HG03159 (cell line): Measurements from ENCODE around the gene FCRL5.
"Not testable (repeated sequence)": the region's sequence is repeated elsewhere in the genome, so short reads cannot be mapped to it uniquely, and the experiment has no call there.

ENCODE experiments used
- ATAC-seq: cut with Tn5 transposase; IDR thresholded peaks from one replicate; pipeline ENCODE4 v1.9.1; 2021; ENCODE audit warnings: mild to moderate bottlenecking, moderate library complexity; ENCODE audit not compliant: unreplicated experiment

The FCRL5 gene

DNA sequence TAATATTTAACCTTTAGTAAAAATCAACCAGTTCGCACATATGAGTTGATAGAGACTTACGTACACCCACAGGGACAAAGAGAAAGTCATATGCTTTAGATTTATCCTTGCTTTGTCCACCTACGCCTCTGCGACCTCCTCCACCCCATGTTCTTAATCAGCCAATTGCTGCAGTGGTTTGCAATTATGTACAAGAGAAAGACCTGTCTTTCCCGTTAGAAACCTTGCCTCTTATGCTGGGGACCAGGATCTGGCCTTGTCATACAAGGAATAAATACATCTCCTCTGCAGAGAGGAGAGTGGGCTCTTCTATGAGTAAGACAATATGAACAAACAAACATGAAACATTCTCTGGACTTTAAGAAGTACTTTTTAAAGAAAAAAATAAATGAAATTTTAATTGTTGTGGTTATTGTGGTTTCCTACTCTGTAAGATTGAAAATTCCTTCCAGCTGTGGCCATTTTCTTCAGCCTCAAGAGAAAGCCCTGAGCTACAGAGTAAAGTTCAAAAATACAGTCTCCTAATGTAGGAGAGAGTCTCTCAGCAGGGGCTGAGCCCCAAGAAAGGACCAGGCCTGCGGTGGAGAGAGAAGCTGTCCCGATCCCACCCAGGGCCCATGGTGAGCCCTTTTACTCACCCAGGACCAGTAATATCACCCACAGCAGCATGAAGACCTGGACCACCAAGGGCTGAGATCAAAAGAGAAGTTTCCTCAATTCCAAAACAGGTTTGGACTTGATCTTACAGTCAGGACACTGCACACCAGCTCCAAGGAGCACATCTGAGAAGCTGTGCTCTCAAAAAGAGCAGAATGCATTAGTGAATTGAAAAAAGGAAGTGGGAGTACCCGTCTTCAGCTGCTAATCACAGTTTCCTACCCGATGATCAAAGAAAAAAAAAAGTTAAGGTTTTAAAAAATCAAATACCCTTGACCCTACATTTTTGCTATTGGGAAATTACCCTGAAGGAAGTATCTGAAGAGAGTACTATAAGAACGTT, at the start of gene FCRL5:
FCRL5 (minus strand) TSS at position 822 of the 1,000 bp plus-strand sequence; CDS start at position 669, 153 bp downstream.
- ATAC-seq = peak; percentile 68

DNA sequence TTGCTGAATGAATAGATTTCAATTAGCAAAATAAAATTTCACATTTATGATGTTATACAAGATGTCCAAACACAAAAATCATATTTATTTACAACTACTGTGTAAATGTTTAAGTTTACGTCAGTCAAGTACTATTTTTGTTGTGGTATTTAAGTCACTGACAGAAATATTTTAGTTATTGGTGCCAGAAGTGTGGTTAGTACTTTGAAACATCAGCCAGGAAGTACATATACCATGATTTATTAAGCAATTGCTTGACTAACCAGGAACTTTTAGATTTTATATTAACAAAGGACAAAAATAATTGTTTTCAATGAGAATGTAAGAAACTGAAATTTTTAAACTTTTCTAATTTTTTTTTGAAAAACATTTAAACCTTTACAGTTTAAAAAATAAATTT, 47.9 kb upstream of the FCRL5 start:
- no peak for ATAC-seq

DNA sequence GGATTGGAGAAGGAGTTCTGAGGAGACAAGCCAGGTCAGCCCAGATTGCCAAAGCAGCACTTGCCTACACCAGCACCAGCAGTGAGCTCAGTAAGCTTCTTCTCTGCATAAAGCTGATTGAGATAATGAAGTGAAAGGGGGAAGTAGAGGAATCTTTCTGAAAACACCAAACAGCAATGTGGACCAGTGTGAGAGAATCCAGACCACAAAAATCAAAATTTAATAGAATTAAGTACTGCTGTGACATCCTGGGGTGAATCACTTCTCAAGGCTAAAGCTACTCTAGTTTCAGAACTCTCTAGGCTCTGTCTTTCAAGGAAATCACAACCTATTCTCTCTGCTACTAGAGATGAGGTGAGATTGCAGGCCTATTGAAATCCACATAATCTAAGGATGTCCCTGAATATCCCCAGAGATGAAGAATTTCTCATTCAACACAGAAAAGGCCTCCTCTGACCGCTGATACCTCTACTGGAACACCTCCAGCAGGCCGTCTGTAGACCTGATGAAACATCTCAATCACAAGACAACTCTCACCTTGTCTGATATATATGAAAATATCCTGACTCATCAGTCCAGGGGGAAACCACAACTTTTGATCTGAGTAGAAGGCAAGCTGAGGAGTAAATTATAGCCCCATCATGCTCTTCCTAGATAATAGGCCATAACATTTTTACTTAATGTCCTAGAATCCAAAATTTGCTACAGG, 45.8 kb upstream of the FCRL5 start, which contains the start of gene FCRL4:
FCRL4 (minus strand) TSS at position 127 of the 709 bp plus-strand sequence. CDS start 141 bp downstream, outside the sequence.
- peak; percentile 71 for ATAC-seq

DNA sequence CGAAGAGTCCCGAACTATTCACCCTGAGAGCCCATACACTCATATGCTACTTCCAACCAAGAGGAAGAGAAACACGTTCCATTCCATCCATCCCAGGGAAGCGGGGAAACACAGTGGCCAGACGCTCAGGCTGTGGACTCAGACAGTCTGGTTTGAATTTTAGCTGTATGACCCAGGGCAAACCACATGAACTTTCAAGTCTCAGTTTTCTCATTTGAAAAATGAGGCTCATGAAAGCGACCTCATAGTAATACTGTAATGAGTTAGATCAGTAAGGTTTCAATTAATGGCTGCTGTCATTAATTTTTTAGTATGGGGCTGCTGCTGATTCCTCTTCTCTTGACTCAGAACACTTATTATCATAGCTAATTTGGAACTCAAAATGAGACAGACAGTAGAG, 44.1 kb upstream of the FCRL5 start:
- ATAC-seq = no peak

DNA sequence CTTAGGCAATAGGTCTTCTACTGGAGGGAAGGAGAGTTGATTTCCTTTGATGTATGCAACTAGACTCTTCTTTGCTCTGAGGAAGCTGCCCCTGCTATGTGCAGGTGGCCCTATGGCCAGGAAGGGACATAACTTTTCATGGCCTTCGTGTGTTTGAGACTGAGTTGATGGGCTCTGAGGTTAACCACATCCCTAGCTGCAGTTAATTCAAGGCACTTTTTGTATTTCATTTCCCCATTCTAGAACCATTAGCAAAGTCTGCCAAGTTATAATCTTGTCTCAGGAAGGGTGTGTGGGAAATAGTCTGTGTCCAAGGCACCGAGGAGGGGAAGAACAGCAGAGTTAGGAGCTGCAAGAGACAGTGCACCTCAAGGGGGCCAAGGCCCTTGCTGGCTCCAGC, 43.0 kb upstream of the FCRL5 start:
- ATAC-seq = peak; percentile 65

DNA sequence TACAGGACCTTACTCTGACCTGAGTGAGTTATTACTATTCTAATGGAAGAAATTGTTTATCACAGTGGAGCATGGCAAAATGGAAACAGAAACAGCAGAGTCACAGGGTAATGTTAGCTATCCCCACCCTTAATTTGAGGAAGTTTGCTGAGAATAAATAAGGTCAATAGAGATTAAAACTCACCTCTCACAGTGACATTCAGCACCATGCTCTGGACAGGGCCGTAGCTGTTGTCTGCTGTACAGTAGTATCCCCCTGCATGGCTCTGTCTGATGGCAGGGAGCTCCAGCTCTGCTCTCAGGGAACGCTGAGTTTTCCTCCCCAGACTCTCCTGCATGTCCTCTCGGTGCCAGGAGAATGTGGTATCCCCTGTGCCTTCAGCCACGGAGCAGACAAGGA, 33.7 kb upstream of the FCRL5 start:
- ATAC-seq = no peak

DNA sequence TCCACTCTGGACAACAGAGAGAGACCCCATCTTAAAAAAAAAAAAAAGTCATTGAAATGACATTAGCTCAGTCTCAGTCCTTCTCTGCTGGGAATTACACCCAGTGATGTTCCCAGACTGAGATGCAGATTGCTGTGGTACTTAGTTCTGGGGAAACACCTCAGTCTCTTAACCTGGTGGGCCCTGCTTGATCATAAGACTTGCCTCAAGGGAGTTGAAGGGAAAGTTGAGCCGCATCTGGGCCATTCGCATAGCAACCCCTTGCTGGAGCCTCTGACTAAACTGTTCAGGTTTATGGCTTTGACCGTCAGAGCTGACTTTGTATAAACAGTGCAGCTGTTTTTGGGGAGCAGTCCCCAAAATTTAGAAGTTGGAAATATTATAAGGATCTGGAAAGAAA, 32.2 kb upstream of the FCRL5 start:
- no peak for ATAC-seq

DNA sequence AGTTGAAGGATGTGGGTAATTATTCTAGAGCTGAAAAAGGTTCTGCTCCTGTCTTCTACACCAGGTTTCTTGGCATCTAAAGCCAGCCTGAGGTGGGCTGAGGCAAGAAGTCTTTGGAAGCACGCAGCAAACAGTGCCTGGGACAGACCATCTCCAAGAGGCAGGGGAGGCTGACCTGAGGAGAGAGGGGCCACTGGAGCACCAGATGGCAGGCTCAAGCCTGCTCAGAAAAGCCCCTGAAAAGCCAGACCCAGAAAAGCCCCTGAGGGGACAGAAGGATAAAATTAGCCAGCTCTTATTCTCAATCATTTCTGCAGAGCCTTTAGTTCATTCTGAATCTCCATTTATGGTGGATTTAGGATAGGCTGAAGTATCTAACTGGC, 28.5 kb upstream of the FCRL5 start:
- no peak for ATAC-seq

DNA sequence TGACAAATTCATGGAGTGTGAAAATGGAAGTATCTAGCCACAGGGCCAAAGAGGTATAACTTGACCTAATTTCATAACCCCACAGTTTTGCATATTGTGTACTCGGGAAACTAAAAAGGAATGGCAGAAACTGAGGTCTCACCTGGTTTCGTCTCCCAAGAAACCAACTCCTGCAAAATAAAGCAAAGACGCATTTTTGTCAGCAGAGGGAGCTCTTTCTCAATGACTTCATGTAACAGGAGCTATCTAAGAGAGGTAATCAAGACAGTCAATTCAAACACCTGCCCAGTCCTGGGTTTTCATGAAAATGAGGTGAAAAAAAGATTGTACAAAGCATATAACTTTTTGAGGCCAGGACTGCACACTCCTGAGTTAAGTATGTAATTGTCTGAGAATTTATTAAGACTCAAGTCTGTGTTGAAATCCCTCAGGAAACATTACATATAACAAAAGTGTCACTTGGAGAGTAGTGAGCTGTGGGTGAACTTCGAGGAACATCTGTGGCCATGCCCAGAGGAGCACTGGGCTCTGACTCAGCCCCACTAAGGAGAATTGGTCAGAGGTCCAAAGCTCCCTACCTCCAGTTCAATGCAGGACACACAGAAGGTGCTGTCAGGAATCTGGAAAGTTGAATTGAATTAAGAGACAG, 28.0 kb upstream of the FCRL5 start:
- no peak for ATAC-seq

DNA sequence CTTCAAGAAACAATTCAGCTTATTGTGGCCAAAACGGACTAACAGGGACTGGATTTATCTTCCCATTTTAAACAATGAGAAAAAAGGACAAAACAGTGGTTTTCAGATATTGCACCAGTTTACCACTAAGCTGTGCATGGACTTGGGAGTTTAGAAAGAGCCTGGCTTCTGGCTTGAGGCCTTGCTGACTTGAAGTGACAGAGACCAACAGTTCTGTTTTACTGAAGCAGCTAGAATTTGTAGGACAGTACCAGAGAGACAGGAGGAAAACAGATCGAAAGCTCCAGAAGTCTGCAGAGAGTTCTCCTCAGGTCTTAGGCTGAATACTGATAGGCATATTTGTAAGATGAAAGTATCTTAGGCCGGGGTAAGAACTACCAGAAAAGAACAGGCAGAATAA, 25.1 kb upstream of the FCRL5 start:
- no peak for ATAC-seq

DNA sequence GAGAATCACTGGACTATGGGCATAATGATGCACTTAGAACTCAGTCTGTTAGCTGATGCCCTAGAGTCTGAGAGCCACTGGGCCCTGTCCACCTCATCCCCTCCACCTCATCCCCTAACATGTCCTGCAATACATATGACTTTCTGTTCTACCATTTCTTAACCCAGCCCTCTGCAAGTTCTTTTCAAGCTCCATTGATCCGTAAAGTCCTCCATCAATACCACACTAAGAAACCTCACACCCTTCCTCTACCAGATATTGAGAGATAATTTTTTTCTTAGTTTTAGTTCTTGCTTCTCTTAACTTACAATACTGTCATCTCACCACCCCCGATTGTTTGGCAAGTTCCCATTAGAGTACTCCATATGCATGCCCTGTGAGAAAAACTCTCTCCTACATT, 23.4 kb upstream of the FCRL5 start:
- ATAC-seq = peak; percentile 71

DNA sequence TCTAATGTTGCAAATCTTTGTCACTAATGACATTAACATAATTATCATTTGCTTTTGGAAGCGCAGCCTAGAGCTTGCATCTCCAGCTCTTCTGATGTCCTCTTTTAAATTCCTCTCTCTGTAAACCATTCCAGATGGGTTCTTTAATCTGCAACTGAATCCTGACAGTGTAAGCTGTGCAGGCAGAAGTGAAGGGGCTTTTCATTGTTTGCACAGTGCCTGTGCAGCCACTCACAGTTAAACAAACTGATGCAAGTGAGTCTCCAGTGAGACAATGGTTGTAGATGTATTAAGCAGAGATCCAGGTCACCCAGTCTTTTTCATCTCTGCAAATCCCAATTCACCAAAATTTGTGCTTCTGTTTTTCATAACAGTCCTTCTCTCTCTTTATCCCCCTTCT, 22.5 kb upstream of the FCRL5 start:
- no peak for ATAC-seq

DNA sequence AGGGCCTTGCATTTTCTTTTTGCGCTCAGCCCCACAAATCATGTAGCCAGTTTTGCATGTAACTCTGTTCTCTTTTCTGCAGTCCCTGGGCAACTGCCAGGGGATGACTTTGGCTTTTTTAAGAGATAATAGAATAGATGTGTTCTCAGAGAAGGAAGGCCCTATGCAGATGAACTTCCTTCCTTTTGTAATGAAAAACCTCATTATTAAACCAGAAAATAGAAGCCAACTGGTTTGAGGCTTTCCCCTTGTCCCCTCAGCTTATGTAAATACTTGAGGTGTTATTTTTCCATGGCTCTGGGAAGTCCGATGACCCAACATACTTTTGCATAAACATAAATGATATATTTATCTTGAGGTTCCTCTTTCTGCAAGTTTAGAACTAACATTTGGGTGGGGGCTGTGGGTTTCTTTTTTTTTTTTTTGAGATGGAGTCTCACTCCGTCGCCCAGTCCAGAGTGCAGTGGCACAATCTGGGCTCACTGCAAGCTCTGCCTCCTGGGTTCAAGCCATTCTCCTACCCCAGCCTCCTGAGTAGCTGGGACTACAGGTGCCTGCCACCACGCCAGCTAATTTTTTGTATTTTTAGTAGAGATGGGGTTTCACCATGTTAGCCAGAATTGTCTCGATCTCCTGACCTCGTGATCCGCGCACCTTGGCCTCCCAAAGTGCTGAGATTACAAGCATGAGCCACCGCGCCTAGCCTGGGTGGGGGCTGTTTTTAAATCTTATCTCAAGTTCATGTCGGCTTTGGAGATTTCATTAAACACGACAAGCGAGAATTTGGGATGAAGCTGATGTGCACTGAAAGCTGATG, 14.4 kb upstream of the FCRL5 start:
- ATAC-seq = no peak

DNA sequence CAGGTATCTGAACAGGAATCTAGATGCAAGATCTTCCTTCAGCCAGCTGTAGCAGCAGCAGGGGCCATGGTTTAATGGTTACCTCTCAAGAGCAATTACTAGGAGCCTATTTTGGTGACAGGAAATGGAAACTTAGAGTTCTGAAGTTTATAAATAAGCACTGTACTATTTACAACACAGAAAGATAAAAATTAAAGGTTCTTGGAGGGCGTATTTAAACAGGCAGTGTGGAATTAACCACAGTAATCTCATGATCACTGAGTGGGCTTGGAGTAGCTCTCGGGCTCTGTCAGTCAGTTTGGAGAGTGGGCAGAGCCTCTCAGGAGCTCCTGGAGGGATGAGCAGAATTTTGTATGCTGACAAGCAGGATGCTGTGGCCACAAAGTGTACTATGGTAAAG, 10.2 kb upstream of the FCRL5 start:
- ATAC-seq = peak; percentile 56

DNA sequence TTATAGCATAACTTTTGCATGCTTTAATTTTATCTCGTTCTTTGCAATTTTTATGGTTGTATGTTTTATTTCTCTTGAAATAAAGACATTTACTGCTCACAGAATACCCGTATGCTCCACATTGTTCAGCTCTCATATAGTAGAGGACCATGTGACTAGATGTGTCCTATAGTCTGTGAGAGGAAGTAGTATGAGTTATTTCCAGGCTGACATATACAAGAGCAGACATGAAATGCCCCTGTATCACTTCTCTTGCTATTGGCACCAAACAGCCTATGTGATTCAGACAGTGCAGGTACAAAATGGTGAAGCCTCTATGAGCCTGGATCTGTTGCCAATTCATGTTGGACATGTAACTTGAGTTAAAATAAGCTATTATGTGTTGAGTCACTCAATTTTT, 5.8 kb upstream of the FCRL5 start:
- ATAC-seq = no peak

DNA sequence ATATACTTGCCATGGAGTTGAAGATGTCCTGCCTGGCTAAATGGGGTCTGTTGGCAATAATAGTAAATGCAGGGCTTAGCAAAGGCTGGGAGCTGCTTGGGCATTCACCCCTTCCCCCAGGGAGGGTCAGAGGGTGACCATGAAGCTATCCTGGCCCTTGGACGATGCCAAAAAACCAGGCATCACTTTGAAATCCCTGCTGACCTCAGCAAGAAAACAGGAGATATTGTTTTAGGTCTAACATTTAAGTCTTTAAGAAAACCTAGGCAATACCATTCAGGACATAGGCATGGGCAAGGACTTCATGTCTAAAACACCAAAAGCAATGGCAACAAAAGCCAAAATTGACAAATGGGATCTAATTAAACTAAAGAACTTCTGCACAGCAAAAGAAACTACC, 4.2 kb downstream of the FCRL5 start:
- ATAC-seq = not testable (repeated sequence)

DNA sequence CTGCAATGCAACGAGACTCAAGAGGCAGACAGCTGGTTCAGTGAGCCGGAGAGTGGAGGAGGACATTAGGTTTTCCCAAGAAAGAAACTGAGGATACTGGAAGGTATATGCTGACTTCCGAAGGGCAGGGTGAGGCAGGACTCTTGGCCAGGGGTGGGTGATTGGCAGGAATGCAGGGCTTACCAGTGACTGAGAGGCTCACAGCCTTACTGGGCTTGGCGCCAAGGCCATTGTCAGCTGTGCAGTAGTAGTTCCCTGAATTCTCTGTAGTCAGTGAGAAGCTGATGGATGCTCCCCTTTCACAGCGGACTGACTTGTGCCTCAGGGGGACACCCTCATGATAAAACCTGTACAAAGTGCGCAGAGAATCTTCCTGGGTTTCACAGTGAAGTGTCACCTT, 9.6 kb downstream of the FCRL5 start:
- no peak for ATAC-seq

DNA sequence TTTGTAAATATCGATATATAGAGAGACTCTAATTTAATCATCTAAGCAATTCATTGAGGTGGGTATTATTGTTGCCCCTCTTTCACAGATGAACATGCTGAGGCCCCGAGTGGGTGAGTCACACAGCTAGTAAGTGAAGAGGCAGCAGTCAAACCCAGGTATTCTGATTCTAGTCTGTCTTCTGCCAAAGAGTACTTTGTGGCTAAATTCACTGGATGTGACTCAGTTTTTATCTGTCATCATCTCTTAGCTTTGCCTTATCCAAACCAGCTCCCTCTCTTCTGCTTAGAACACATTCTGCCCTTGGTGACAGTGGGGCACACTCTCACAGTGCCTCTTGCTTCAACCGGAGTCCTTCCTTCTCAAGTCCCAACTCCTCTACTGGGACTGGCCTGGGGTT, 11.5 kb downstream of the FCRL5 start:
- no peak for ATAC-seq

DNA sequence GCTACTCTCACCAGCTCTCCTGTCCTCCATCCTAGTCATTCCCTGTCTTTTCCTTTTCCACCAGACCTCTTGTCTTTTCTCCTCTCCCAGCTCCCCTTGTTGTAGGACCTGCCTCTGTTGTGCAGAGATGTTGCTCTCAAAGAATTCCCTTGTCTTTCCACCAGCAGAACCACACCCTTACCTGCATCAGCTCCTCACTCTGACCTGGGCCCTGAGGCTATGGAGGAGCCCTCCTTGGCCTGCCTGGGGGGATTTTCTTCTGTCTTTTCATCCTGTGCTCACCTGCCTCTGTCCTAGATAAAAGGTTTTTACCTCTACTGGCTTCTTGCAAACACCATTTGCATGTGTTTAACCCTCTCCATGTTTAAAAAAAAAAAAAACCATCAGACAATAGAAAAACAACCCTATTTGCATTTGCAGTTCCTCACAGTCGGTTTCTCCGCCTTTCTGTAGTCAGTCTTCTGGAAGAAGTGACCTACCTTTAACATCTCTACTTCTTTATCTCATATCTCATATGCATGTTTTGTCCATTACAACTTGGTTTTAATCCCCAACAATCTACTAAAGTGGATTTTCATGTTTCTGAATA, 12.1 kb downstream of the FCRL5 start:
- no peak for ATAC-seq

DNA sequence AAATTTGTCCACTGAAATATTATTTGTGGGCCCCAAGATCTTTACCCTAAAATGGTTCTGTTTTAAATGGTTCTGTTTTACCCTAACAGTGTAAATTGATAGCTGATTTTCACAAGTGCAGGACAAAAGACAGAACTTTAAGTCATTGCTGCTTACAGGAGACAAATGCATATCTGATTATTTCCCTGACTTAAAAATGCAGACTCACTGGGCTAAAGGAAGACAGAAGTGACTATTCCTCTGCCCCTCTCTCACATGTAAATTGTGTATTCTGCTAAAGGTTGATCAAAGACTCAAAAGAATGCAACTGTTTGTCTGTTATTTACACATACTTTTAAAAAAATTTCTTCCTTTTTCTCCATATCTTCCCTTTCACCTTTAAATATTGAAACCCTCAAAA, 12.7 kb downstream of the FCRL5 start:
- ATAC-seq = no peak
